ENCODE data around the gene BRINP2.

The BRINP2 gene

DNA sequence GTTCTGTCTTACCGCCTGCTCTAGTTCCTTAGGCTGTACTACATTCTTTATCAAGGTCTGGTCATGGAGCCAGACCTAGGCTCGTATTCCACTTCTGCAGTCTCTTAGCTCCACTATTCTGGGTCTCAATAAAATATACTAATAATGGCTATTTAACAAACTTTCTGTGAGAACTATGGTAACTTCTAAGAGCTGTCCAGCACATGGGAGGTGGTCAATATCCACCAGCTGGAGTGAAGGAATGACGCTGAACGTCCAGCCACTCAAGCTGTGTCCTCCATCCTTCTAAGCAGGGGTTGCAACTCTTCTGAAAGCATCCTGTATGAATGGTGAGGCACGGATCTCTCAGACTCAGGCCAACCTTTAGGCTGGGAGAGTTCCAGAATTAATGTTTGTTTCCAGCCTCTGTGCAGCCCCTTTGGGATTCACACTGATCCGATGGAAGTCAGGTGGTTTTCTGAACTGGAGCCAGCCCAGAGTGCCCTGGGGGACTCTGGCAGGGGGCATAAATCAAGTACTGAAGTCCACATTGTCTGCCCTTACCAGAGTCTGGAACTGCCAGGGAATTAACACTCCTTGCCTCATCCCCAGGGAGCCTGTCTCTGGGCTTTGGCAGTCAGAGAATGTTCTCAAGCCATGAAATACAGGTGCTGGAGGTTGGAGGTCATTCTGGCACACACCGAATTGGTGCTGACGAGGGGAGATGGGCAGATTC is 57.4 kb downstream of the BRINP2 start:
- no peak for DNase-seq

DNA sequence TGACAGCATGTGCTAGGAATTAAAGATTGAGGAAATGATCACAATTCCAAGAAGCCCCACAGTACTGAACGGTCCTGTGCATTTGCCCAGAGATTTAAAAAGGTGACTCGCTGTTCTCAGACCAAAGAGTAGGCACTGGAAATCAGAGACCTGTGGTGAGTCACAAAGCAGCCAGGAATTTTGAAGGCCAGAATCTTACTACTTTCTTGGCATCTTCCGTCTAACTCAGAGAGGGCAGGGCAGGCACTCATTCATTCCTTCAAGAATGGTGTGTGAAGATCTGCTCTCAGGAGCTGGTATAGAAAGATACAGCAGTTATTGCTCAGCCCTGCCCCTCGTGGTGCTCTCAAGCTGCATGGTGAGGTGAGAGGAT is 57.9 kb downstream of the BRINP2 start:
- DNase-seq: peak; percentile 77

DNA sequence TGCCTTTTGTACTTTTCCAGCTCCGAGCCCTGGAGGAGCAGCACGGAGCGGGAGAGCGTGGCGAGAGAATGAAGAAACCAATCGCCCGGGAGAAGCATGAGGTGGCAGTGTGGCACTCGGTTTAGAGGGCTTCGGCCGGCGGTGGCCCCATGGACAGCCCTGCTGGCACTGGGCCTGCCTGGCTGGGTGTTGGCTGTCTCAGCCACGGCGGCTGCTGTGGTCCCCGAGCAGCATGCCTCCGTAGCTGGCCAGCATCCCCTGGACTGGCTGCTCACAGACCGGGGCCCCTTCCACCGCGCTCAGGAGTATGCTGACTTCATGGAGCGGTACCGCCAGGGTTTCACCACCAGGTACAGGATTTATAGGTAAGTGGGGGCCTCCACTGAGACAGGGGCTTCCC is 59.0 kb downstream of the BRINP2 start:
- no peak for DNase-seq

DNA sequence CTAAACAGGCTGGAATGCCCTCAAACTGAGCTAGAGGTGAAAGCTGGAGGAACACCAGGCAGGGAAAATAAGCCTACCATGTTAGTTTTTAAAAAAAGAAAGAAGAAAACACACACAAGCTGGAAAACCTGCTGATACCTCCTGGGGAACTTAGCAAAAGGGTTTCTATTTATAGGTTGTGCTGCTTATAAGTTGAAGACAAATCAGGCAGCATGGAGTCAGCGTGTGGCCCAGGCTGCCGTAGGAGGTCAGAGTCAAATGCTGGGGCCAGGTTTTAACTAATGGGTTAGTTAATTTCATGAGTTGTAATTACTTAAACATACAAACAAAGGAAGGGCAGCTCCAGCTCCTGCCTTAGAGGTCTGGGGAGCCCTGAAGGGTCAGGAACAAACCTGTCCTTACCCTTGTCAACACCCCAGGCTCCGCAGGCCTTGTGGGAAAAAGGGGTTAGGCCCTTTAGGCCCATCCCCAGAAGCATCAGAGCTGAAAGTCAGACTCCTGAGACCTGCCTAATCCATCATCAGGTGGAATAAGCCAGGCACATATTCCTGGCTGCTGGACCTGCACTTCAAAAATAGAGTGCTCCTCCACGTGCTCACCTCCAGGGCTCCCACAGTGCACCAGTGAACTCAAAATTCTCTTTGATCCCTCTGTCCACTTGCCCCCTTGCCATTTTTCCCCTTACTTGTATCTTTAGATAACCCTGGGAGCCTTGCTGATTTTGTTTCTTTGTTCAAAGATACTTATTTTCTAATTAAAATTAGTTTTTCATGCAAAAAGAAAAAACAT is 59.7 kb downstream of the BRINP2 start:
- DNase-seq: no peak

DNA sequence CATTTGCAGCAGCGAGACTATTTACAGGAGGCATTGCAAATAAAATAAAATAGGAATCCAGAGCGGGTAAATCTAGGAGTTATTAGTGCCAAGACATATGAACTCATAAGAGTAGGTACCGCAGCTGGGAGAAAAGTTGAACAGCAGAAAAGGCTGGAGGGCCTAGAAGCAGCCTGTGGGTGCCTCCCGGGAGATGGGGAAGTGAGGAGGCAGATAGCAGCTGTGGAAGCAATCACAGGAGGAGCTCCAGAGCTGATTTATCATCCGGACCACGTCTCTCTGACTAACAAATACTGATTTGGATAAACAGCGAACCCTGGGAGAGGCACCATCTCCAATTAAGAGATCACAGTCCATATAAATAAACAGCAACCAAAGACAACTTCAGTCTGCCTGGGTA is 64.6 kb downstream of the BRINP2 start:
- no peak for DNase-seq

DNA sequence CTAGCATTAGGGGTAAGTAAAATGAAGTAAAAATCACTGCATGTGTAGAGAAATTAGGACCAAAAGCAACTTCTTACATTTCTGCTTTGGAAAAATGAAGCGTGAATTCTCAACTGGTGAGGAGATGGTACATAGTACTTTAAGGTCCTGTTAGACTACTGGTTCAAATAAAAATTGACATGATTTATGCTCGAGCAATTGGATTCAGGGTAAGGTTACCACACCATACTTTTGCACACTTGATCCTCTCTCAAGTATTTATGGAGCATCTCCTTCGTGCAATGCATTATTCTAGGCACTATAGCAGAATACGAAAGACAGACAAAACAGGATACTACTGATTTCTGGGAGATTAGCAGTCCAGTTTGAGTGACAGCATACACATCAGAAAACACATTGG is 66.2 kb downstream of the BRINP2 start:
- no peak for DNase-seq

DNA sequence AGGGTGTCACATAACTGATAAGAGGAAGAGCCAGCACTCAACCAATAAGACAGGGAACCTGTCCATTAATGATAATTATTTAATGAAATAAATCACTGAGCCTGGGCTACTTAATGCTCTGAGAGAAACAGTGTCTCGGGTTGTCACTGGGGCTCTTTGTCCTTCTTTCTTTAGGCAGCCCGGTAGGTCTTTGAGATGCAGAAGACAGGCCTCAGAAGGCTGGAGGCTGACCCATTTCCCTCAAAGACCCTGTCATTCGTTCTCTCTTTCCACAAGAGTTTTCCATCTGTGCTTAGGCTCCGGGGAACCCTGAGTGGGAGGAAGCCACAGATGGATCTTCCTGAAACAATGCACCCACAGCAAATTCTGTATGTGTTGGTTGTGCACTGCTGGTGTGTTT is 68.2 kb downstream of the BRINP2 start:
- DNase-seq: no peak

DNA sequence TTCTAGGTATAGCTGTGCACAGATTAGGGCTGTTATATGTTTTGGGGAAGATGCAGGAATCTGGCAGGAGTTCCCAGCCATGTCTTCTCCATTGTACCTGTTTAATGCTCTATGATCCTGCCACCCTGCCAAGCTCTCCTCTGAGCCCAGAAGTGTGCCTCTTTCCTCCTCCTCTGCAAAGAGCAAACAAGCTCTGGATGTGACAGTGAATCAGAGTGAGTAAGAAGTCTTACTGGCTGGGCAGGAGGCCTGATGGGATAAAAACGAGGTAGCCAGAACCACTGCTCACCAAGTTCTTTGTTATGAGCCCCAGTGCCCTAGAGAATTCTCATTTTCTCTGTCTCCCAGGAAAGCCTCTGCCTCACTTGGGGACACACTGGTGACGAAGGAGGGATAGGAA is 69.0 kb downstream of the BRINP2 start:
- DNase-seq: no peak

DNA sequence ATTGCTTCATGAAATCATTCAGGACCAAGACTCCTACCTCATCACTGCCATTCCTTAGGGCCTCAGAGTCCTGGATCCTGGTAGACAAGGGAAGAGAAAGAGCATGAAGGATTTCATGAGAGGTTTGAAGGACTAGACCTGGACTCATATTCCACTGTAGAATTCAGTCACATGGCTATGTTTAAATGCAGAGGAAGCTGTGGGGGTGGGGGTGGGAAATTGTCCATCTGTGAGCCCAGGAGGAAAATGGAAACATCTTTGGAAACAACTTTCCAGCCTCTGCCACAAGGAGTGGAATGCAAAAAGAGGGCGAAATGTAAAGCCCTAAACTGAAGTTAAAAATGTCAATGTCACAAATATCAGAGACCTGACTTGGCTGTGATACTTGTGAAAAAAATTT is 73.0 kb downstream of the BRINP2 start:
- no peak for DNase-seq

DNA sequence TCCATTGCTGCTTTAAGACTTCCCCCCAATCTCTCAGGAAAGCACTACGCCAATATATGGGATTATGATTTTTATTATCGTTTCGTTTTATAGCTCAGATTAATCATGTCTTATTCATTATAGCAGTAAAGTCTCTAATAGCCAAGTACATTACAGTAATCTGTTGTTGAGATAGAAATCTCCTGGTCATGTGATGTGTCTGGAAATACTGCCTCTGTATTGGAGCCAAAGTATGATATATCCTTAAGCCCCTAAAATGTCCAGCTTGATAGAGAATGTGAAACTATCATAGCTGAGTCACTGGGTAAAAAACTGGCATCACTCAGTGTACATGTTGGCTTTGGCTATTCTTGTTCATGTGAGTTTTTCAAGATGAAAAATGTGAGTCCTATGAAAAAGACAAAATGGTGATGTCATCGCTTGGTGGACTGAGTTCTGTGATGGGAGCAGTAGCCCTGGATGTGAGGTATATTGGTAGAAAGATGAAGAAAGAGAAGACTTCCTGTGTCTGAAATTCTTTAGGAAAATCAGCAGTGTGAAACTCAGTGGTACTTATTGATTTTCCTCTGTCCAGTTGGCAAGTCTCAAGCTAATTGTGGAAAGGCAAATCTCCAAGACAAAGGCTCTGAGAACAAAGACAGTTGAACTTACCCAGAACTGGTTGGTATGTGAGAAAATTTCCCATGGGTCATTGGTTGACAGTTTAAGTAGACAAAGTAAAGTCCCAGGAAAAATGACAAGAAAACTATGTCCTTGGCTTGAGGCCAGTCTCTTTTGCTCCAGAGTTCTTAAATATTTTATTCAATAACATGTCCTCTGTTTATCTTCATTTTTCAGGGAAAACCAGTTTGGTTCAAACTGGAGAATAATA is 76.2 kb downstream of the BRINP2 start:
- DNase-seq: no peak

DNA sequence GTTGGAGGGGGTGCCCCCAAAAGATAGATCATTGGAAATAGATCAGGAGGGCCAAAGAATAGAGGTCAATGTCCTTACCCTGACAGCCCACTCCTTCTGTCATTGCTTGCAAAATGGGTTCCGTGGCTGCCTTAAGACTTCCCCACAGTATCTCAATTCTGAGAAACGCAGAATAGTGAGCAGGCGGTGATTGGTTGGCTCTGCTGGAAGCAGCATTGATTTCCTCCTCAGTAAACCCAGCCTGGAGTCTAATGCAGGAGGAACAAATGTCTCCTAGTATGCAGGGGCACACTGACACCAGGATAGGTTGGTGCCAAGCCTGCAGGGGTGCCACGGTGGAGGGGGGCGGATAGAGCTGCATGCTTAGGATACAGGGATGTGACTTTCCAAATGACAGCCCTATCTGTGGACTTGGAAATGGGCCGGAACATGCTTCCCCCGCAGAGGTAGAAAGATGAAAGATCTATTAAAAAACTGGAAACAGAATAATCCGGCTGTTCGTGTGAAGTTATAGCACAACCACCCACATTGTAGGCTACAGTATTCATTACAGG is 76.9 kb downstream of the BRINP2 start:
- no peak for DNase-seq

DNA sequence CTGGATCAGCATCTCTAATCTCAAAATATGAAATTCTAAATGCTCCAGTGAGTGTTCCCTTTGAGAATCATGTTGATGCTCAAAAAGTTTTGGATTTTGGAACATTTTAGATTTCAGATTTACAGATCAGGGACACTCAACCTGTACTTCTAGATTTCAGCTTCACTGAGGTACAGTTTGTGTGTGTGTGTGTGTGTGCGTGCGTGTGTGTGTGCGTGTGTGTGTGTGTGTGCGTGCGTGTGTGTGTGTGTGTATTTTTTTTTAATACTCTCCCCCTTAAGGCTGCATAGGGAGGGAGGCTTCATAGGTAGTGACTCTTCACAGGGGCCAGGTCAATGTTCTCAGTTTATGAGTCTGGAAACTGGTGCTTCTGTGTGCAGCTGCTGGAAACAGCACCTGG is 77.5 kb downstream of the BRINP2 start:
- no peak for DNase-seq

DNA sequence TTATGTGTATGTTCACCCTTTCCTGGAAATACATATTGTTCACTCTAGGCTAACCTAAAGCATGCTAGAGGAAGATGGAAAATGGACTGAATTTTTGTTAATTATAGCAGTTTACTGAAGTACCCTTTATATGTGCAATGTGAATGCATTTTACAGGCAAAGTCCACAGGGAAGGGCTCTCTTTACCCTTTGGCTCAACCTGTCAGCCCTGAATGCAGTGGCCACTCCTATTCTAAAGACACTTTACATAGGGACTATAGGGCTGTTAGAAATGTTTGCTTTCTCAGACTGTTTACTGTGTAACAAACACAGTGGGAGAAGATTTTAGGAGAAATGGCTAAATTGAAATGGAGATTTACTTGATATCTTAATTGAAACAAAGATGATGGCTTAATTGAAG is 78.5 kb downstream of the BRINP2 start:
- no peak for DNase-seq

DNA sequence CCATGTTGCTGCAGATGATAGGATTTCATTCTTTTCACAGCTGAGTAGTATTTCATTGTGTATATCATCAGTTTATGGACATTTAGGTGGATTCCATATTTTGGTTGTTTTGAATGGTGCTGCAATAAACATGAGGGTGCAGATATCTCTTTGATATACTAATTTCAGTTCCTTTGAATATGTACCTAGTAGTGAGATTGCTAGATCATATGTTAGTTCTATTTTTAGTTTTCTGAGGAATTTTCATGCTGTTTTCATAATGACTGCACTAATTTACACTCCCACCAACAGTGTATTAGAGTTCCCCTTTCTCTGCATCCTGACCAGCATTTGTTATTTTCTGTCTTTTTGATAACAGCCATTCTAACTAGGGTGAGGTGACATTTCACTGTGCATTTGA is 82.1 kb downstream of the BRINP2 start:
- DNase-seq: no peak

DNA sequence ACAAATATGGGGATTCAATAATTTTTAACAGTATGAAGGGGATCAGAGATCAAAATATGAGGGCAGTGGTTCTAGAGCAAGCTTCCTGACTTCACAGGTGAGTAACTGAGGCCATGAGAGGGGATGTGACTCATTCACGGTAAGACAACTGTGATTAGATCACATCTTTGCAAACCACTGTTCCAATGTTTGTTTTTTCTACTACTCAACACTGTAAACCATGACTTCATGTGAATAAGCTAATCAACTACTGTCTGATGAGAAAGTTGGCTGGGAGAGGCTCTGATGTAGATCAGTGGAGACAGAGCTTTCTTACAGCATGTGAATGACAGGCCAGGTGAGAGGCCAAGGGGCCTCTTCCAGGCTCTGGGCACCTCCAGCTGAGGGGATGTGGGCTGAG is 84.7 kb downstream of the BRINP2 start:
- peak; percentile 87 for DNase-seq

DNA sequence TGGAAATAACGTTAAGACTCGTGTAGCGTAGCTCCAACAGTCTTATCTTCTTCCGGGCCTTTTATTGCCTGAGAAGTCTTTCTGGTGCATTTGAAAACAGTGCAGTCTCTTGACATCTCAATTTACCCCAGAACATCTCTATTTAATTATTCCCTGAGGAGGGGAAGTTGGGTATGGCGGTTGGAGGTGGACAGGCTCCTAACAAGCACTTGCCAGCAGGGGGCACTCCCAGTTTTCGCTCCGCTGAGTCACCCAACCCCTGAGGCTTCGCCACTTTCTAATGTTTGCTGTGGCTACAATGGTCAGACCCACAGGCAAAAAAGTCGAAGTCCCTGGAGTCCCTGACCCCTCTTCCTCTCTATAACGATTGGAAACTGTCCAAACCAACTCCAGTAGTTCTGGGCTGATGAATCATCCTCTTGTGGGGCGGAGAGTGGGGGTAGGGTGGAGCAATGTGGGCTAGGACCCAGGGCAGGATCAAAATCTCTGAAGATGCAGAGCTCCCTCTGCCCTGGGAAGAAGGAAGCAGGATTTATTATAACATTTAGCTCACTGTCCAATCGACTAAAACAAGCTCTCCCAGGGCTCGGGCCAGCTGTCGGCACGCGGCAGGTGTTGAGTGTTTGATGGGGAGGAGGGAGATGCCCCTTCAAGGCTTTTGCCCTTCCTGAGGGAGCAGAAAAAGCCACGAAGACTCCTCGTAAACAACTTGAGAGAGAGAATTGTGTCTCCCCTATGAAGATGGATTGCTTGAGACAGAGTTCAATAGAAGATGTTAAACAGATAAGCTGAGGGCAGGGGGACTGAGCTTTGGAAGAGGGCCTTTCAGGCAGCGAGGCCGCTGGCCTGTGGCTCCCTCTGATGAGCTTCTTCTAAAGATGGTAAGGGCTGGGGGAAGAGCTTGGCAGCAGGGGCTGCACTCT is 85.7 kb downstream of the BRINP2 start:
- DNase-seq: peak; percentile 88

DNA sequence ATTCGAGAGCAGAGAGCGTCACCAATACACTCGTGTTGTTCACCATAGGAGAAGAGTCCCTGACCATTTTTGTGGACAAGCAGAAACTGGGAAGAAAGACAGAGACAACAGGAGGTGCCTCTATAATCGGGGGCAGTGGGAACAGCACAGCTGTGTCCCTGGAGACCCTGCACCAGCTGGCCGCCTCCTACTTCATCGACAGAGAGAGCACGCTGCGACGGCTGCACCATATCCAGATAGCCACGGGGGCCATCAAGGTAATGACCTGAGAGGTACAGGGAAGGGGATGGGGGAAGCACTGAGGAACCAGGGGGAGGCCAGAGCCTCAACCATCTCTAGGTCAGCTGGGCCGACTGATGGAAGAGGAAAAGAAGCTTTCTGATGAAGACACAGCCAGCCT is 86.4 kb downstream of the BRINP2 start:
- DNase-seq: no peak

DNA sequence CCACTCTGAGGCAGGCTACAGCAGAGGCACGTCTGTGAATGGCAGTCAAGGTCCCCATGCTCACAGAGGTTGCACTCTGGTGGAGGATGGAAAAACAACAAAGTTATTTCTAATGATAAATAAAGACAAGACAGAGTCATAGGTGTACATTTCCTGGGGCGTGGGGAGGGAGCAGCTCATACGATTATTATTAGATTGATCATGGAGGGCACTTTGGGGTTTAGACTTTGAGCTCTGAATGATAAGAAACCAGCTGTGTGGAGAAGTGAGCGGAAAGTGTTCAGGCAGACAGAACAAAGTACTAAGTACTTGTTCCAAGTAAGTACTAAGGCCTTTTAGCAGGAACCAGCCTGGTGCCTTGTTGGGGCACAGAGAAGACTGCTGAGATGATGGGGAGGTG is 86.8 kb downstream of the BRINP2 start:
- DNase-seq: no peak

DNA sequence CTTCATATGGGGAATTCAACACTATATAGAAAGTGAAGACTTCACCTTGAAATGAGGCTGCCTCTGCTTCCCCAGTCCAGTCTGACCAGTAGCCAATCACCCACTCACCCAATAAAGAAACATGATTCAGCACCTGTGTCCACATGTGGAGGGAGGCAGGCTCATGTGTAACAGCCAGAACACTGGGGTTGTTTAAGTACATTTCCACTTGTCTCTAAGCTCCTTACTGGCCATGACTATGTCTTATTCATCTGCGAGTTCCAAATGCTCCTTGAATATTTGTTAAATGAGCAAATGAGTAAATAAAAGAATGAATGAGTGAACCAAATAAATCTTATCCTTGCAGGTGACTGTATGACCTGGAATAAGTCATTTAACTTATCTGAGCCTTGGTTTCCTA is 100.1 kb downstream of the BRINP2 start:
- no peak for DNase-seq

DNA sequence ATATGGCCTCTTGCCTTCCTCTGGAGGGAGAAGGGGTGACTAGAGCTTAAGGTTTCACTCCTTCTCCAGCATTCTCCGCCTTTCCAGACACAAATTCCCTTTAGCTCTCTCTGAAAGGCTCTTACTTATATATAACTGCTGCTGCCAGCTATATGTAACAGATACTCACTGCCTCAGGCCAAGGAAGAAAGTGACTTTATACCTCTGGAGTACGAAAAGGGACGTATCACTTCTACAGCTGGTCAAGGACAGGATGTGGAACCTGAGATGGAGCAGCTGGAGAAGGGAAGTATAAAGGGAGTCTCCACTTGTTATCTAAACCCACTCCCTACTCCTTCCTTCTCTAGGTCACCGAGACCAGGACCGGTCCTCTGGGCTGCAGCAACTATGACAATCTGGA is 102.4 kb downstream of the BRINP2 start:
- no peak for DNase-seq

DNA sequence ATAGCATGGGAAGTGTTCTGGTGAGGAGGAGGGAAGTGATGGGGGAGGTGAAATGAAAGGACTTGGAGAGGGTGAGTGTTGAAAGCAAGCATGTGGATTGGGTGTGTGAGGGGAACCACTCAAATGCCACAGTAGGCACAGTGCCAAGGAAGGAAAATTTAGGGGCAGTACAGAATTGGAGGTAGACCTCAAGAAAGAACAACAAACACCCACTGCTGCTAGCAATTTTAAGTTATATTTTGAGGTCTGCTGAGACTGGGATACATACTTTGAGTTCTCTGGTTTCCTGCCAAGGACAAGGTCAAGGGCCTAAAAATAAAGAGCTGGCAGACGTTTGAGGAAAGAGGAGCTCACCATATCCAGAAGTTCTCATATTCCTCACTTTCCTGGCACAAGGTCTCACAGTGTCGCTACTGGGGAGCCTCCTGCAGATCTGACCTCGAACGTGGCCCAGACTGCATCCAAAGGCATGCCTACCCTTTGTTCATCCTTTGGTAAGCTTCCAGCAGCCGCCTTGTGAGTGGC is 104.0 kb downstream of the BRINP2 start:
- DNase-seq: no peak

DNA sequence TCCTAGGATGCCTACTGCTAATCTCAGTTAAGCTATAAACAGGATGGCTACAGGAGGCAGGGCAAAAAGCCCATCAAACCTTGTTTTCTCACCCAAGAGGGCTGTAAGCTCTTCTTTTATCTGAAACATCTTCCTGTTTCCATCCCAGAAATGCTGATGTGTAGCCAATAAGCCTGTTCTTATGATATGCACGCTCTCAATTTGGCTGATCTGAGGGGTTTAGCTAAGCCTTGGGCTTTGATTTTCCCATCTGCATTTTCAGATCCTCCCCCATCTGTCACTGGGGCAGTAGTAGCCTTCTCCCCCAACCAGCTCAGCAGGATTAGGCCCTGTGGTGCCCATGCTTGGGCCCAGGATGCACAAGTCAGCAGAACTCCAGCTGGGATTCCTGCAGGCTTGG is 105.0 kb downstream of the BRINP2 start:
- no peak for DNase-seq

Measured in kidney glomerular epithelial cell (primary cell).